GM12891 (cell line): ENCODE data around the gene PRKAR1B.

ENCODE experiments used
- DNase-seq: peaks from one replicate; pipeline ENCODE4 v3.0.0; 2011; ENCODE audit warnings: low spot score; ENCODE audit not compliant: insufficient read length
- FAIRE-seq: peaks from 2 replicates; lab custom pipeline; 2011; peaks lifted over from hg19 to GRCh38; lab: Jason Lieb, UNC
- PAX5 ChIP-seq: IDR thresholded peaks from 2 replicates; pipeline ENCODE4 v1.6.1; 2011; ENCODE audit warnings: low read length, moderate library complexity, mild to moderate bottlenecking; ENCODE audit not compliant: insufficient read depth, severe bottlenecking
- POLR2A ChIP-seq: IDR thresholded peaks from 2 replicates; pipeline ENCODE4 v1.6.1; 2011; ENCODE audit warnings: low read depth, low read length, control low read depth
- POLR2AphosphoS5 ChIP-seq: IDR thresholded peaks from 2 replicates; pipeline ENCODE4 v1.6.1; 2011; ENCODE audit warnings: low read depth, low read length, control low read depth
- POU2F2 ChIP-seq: IDR thresholded peaks from 2 replicates; pipeline ENCODE4 v1.6.1; 2011; ENCODE audit warnings: low read depth, mild to moderate bottlenecking, control low read depth, low read length, moderate library complexity
- SPI1 ChIP-seq: IDR thresholded peaks from 2 replicates; pipeline ENCODE4 v1.6.1; 2011; ENCODE audit warnings: low read depth, low read length, control low read depth
- TAF1 ChIP-seq: IDR thresholded peaks from 2 replicates; pipeline ENCODE4 v1.6.1; 2011; ENCODE audit warnings: low read depth, low read length, control low read depth

PRKAR1B gene

DNA sequence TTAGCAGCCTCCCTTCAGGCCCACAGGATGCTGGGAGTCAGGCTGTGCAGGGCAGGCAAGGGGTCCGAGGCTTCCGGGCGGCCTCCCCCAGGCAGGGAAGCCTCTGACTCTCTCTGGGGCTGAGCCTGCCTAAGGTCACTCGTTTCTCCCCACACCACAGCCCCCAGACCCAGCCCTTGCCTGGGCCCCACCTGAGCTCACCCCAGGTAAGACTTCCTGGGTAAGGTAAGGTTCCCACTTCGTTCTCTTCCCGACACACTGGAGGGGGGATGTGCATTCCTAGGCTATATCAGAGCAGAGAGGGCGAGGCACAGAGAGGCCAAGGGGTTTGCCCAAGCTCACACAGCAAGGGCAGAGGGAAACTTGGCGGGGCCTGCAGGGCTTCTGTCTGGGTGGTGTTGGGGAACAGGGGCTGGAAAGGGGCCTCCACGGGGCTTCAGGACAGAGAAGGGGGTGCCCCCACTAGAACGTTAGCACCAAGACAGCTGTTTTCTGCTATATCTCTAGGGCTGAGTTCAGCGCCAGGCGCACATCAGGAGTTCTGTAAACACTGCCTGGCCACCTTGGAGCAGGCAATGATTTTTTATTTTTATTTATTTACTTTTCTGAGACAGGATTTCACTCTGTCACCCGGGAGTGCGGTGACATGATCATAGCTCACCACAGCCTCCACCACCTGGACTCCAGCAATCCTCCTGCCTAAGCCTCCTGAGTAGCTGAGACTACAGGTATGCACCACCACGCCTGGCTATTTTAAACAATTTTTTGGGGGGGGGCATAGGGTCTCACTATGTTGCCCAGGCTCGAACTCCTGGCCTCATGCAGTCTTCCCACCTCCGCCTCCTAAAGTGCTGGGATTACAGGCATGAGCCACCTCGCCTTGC, 182.5 kb downstream of the PRKAR1B start:
- no peak for DNase-seq
- TF ChIP-seq POU2F2 (no peak), TAF1 (no peak)
- FAIRE-seq: no peak

DNA sequence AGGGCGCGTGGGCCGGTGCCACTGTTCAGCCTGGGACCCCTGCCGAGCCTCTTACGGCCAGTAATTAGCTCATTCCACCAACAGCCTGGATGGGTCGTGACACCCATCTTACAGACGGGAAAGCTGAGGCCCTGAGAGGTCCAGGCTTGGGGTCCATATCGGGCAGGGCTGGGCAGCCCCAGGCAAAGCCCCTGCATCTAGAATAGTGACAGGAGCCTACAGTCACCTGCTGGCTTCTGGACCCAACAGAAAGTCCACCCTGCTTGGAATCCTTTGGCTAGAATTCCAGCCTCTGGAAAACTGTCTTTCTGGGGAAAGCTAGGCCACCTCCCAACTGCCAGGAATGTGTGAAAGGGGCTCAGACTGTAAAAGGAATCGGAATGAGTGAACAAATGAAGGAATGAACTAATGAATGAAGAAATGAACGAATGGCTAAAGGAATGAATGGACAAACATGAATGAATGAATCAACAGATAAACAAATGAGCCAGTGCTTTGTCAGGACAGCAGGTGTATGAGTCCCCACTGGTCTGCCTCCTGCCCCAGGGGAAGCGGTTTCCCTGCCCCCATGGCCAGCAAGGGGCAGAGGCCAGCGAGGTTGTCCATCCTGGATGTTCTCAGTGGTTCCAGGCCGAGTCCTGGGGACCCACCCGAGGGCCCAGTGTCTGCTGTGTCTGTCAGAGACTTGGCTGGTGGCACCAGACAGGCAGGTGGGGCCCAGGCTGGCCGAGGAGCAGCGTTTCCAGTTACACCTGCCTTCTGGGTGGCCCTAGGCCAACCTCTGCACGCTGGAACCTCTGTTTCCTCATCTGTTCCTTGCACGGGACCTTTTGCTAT, 183.4 kb downstream of the PRKAR1B start:
- DNase-seq (no peak), FAIRE-seq (no peak)
- TF ChIP-seq POU2F2: no peak
- no peak for TF ChIP-seq SPI1
- TF ChIP-seq POLR2A: no peak
- TF ChIP-seq PAX5: no peak
- no peak for TF ChIP-seq POLR2AphosphoS5
- no peak for TF ChIP-seq TAF1

DNA sequence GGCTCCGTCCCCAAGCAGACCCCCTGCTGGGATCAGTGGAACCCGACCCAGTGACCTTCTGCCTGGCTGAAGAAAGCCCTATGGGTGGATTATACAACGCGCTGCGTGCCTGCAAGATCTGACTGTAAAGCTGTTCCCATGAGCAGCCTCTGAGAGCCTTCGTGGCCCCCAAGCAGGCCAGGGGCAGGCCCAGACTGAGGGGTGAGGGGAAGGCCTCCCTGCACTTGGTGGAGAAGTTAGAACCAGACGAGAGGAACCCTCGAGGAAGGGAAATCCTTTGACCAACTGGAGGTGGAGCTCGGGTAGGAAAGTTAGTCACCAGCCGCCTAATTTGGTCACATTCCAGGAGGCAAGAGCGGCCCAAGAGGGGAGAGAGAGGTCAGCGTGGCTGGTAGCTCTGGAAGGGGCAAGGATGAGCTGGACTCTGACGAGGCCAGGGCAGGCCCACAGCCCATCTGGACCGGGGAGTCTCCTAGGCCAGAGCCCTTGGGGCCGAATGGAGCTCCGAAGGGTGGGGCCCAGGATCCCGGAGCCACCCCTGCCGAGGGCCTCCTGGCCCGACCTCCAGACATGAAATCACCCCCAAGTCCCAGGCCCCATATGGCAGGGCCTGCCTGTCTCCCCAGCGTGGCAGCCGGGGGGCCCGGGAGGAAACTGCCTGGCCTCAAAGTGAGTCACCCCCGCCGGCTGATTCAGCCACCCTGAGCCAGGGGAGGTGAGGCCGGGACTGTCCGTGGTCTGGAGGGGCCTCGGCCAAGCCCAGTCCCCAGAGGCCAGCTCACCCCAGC, 184.2 kb downstream of the PRKAR1B start:
- TF ChIP-seq SPI1 (no peak), POLR2AphosphoS5 (no peak), TAF1 (no peak), PAX5 (no peak), POU2F2 (no peak), POLR2A (no peak)
- DNase-seq (no peak), FAIRE-seq (no peak)

DNA sequence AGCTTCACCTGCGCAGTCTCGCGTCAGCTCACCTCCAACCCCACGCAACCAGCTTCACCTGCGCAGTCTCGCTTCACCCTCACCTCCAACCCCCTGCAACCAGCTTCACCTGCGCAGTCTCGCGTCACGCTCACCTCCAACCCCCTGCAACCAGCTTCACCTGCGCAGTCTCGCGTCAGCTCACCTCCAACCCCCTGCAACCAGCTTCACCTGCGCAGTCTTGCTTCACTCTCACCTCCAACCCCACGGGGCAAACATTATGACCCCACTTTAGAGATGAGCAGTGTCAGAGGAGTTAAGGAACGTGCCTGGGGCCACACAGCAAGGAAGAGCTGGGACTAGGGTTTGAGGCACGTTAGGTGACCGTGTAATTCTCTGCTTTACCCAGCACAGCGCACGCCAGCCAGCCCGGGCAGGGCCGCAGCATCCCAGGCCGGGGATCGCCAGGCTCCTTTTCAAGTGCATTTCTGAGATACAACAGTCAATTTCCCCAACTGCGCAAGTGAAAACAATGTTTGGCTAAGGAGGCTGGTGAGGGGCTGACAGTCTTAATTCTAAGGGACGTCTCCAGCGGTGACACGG, 184.9 kb downstream of the PRKAR1B start:
- FAIRE-seq: no peak
- TF ChIP-seq POU2F2: no peak
- no peak for TF ChIP-seq PAX5
- no peak for TF ChIP-seq POLR2A
- TF ChIP-seq TAF1: no peak
- TF ChIP-seq POLR2AphosphoS5: no peak
- TF ChIP-seq SPI1: no peak

DNA sequence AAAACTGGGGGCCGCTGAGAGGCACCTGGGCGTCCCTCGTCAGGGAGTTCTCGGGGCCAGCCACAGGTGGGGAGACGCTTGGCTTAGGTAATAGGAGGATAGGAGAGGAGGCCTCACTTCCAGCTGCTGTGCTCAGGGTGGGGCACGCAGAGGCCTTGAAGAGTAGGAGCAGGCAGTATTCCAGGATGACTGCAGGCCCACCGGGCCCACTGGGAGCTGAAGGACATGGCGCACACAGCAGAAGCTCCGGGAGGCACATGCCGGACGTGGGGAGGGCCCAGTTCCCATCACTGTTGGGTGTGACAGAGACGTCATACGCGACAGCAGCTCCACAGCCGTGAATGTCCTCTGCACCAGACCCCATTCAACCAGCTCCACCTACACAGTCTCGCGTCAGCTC, 185.4 kb downstream of the PRKAR1B start:
- DNase-seq (no peak), FAIRE-seq (no peak)
- TF ChIP-seq SPI1 (no peak), POLR2AphosphoS5 (no peak), PAX5 (no peak), POLR2A (no peak), TAF1 (no peak), POU2F2 (no peak)

More for the DNA sequence above, 184.9 kb downstream of the PRKAR1B start:
- DNase-seq: no peak

DNA sequence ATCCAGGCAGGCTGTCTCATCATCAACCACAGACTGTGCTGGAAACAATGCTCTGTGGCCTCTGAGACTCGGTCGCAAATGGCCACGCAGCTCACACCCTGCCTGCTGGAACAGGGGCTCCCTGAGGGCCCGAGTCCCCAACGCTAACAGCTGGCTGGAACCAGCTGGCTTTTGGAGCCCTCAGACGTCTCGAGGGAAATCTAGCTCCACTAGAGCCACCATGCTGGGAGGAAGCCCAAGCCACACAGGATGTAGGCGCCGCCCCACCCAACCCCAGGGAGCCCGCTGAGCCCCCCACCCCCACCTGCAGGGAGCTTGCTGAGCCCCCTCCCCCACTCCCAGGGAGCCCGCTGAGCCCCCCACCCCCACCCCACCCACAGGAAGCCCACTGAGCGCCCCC, 186.1 kb downstream of the PRKAR1B start:
- DNase-seq (no peak), FAIRE-seq (no peak)
- no peak for TF ChIP-seq POLR2AphosphoS5
- TF ChIP-seq POLR2A: no peak
- TF ChIP-seq TAF1: no peak
- TF ChIP-seq PAX5: no peak
- TF ChIP-seq SPI1: no peak

DNA sequence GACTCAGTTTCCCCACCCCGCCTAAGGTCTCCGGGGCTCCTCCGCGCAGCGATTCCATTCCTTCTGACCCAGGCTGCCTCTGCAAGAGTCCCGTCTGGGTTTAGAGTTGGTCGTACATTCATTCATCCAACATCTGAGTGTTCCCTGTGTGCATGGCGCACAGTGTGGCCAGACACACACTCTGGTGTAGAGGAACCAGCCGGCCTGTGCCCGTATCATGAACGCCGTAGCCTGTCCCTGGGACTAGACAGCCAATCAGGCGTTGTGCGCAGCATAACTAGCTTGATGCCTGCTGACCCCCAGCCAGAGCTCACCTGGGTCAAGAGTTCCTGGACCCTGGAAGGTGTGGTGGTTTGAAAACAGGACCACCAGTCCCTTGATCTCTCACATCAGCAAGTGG, 186.5 kb downstream of the PRKAR1B start:
- TF ChIP-seq PAX5: no peak
- TF ChIP-seq POLR2AphosphoS5: no peak
- TF ChIP-seq TAF1: no peak
- no peak for TF ChIP-seq SPI1
- TF ChIP-seq POLR2A: no peak
- no peak for TF ChIP-seq POU2F2
- FAIRE-seq (no peak), DNase-seq (no peak)

DNA sequence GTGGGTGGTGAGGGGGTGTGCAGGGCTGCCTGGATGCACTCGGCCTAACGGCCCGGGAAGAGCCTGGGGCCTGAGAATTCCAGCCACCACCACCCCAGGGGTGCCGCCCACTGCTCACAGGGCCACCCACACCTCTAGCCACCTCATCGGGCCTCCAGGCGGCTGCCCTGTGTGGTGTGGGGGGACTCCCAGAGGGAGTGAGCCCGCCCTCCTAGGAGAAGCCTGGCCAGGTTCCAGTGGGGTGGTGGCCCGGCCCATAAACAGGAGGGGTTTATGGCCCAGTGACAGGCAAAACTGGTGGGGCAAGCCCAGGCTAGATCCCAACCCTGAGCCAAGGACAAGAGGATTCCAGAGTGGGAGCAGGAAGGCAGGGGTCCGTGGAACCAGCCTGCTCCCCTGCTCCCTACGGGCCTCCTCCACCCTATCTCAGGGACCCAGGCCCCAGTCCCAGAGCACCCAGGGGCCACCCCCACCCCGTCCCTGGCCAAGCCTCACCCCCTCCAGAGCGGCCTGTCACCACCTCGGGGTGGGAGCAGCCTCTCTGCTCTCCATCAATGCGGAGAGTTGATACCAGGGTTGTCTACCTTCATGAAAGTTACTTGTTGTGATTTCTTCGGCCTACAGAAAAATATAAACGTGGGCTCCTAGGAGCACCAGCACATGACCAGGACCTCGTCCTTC, 187.2 kb downstream of the PRKAR1B start:
- no peak for DNase-seq
- no peak for TF ChIP-seq TAF1
- no peak for TF ChIP-seq SPI1
- no peak for TF ChIP-seq POU2F2
- no peak for TF ChIP-seq POLR2A
- TF ChIP-seq PAX5: no peak
- TF ChIP-seq POLR2AphosphoS5: no peak
- no peak for FAIRE-seq
